Measurements from ENCODE around the gene CNPY1. TPM values are rescaled to one million over a fixed set of nuclear protein-coding genes. Genes with fewer than 3 reads are reported as not detected.

Gene CNPY1
- total RNA-seq, 1 experiment from 2014 or later: not detected

- H3K4me1 Mint-ChIP-seq: no peaks in the 10 kb centered on the region
- H3K36me3 Mint-ChIP-seq (ENCODE audit: insufficient read depth in 1 of 3, low read depth in 3 of 3): no peaks in the 10 kb centered on the region
- H4K8ac ChIP-seq (replicated peaks; ENCODE audit: insufficient read length, low read depth, low read length): no peak overlapping the region
- H2BK120ac ChIP-seq (ENCODE audit: low read depth, low read length, poor library complexity, severe bottlenecking): no peak overlapping the region
- no peak overlapping the region for H4K5ac ChIP-seq (ENCODE audit: insufficient read length, low read depth, low read length)
- no peaks in the 10 kb centered on the region for H4K20me1 ChIP-seq (ENCODE audit: control insufficient read depth, insufficient read depth, insufficient read length)
- no CpG with 5 or more reads among the region's 10 CpGs for WGBS (ENCODE audit: extremely low coverage, insufficient read length, low lambda C conversion rate)
- no peak overlapping the region for H3K27ac Mint-ChIP-seq
- no peaks in the 10 kb centered on the region for H3K79me2 ChIP-seq (ENCODE audit: insufficient read depth, low read length)
- no peak overlapping the region for H2BK15ac ChIP-seq (ENCODE audit: low read depth, low read length)
- no peaks in the 10 kb centered on the region for H3K27me3 ChIP-seq (ENCODE audit: insufficient read depth, low read length)
- H3K18ac ChIP-seq (ENCODE audit: insufficient read length, low read depth, low read length): no peak overlapping the region
- no peak overlapping the region for H2BK12ac ChIP-seq (ENCODE audit: insufficient read length, low read depth, low read length)
- no peak overlapping the region for H3K4me3 Mint-ChIP-seq
- no peak overlapping the region for H3K4me2 ChIP-seq (ENCODE audit: insufficient read depth, insufficient read length, low read length)
- DNase-seq: no peak
- no peak overlapping the region for H3K27ac ChIP-seq (ENCODE audit: insufficient read length, low read depth, low read length)
- H3K56ac ChIP-seq (ENCODE audit: insufficient read length, low read depth, low read length): no peak overlapping the region
- H2BK5ac ChIP-seq (ENCODE audit: insufficient read length, low read length): no peak overlapping the region
- H3K27me3 Mint-ChIP-seq (ENCODE audit: low read depth): peaks cover 12% of the 10 kb centered on the region
- H2AFZ ChIP-seq (ENCODE audit: low read length): no peak overlapping the region
- no peak for TF ChIP-seq CTCF (conservative IDR thresholded peaks at IDR 0.05)
- no peak overlapping the region for H3K23ac ChIP-seq (ENCODE audit: insufficient read length, low read depth, low read length)
- H3K23me2 ChIP-seq (ENCODE audit: insufficient read length, low read depth, low read length, poor library complexity, severe bottlenecking): no peaks in the 10 kb centered on the region
- H4K91ac ChIP-seq (ENCODE audit: insufficient read length, low read depth, low read length): no peak overlapping the region
- no peaks in the 10 kb centered on the region for H3K4me1 ChIP-seq (ENCODE audit: insufficient read depth, low read length)
- H3K9ac ChIP-seq (ENCODE audit: extremely low read depth, insufficient read length, low read length): no peak overlapping the region
- H2BK20ac ChIP-seq (ENCODE audit: low read depth, low read length, poor library complexity, severe bottlenecking): no peak overlapping the region
- H3K9me3 ChIP-seq (ENCODE audit: control insufficient read depth, low read depth, low read length): no peaks in the 10 kb centered on the region
- no peaks in the 10 kb centered on the region; a peak in 1 of 5 replicates for H3K9me3 Mint-ChIP-seq
- H3K4ac ChIP-seq (ENCODE audit: low read depth, low read length): no peak overlapping the region
- H3K14ac ChIP-seq (ENCODE audit: insufficient read depth, low read length): no peak overlapping the region
- no peaks in the 10 kb centered on the region for H3K79me1 ChIP-seq (ENCODE audit: insufficient read depth, low read depth, low read length, poor library complexity, severe bottlenecking)
- no peak overlapping the region for H3T11ph ChIP-seq (ENCODE audit: low read length)
- H2AK5ac ChIP-seq (ENCODE audit: insufficient read length, low read length): no peak overlapping the region
Observed at GRCh38 chr7:155557778-155558177, 11.4 kb upstream of the CNPY1 start.

All from H9 (cell line).